ENCODE data around the gene TTC21A. TPM values are rescaled to one million over a fixed set of nuclear protein-coding genes. Genes with fewer than 3 reads are reported as not detected.

TTC21A gene
- total RNA-seq, 6 donors from 2014 or later = 7.4 to 52.4 (median 14.3) TPM

DNA sequence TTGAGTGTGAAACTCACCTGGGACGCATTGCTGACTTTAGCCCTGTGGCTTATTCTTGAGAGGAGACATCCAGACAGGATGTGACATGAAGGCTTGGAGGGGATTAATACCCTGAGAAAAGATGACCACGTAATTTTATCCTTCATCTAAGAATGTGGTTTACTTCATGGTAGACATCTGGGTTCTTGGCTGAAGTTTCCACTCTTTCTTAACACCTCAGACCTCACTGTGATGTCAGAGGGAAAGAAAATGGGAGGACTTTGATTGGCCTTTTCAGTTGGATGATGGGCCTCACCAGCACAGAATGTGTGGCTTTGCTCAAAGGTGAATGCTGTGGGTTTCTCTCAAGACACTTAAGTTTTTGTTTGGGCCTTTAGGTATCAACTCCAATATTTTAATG, 16.6 kb upstream of the TTC21A start:
- H3K4me3 ChIP-seq = no peak overlapping the region
- no peak for TF ChIP-seq POLR2AphosphoS5 (IDR thresholded peaks at IDR 0.05)
- TF ChIP-seq, protein P1, sequence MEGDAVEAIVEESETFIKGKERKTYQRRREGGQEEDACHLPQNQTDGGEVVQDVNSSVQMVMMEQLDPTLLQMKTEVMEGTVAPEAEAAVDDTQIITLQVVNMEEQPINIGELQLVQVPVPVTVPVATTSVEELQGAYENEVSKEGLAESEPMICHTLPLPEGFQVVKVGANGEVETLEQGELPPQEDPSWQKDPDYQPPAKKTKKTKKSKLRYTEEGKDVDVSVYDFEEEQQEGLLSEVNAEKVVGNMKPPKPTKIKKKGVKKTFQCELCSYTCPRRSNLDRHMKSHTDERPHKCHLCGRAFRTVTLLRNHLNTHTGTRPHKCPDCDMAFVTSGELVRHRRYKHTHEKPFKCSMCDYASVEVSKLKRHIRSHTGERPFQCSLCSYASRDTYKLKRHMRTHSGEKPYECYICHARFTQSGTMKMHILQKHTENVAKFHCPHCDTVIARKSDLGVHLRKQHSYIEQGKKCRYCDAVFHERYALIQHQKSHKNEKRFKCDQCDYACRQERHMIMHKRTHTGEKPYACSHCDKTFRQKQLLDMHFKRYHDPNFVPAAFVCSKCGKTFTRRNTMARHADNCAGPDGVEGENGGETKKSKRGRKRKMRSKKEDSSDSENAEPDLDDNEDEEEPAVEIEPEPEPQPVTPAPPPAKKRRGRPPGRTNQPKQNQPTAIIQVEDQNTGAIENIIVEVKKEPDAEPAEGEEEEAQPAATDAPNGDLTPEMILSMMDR (IDR thresholded peaks at IDR 0.05) = no peak
- TF ChIP-seq POLR2A (IDR thresholded peaks at IDR 0.05) = no peak
- no peak for TF ChIP-seq EP300 (IDR thresholded peaks at IDR 0.05)
- H3K27me3 ChIP-seq = no peaks in the 10 kb centered on the region
- WGBS, 2 donors = 88 to 96% methylated on average over 2 of the region's 2 CpGs
- no peak overlapping the region for H3K27ac ChIP-seq
- DNase-seq = no peak
- H3K9me3 ChIP-seq = no peaks in the 10 kb centered on the region
- no peaks in the 10 kb centered on the region for H3K4me1 ChIP-seq
- no peak for ATAC-seq (ENCODE audit: low FRiP score in 2 of 2)
- H3K36me3 ChIP-seq = peaks cover 30 to 96% (median 46%) of the 10 kb centered on the region in 4 donors

DNA sequence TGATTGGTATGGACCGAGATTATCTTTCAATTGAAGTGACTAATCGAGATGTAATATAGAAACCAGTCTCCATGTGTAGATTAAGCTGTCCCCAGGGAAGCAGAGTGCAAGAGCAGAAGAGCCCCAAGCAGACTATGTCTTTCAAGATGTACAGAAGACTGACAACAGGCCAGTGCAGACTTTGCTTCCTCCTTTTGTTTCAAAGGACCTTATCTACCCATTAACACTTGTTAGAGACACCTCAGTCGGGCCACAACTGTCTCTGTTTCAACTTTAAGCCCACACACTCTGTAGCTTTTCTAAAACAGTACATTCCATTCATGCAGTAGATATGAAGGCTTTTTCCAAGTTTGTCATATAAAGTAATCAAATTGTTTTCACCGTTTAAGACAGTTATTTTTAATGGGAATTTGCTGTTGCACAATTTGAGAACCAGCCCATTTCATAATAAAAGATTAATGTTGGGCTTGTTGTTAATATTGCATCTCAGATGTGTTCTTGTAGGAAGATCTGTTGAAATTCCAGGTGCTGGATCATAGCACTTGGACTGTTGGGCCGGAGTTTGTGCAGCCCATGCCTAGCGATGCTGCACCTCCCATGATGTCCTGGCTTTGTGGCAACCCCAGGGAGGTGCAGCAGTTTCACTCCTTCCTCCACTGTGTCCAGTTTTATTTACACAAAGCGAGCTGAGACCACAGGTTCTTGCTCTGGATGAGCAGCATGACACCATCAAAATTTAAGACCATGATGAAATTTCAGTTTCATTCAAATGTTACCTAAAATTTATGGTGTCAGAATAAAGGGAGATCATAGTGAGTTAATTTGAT, 12.4 kb upstream of the TTC21A start:
- no peak for ATAC-seq (ENCODE audit: low FRiP score in 2 of 2)
- peaks cover 25 to 99% (median 55%) of the 10 kb centered on the region in 4 donors for H3K36me3 ChIP-seq
- 82 to 89% methylated on average over 7 of the region's 7 CpGs for WGBS, 2 donors

DNA sequence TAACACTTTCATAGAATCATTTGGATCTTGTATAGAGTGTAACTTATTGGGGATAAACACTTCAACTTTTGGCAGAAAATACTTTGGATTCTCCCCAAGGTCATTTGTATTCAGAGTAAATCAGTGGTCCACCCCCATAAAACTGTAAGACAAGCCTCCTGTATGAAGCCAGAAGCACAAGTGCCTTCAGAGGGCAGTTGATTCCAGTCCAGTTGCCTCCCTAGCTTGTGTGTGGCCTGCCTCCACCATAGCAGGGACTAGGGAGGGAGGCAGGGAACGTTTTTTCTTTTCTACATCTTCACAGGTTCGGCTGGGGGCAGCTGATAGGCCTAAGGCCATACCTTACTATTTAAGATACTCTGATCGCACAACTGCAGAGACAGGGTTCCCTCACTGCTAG, 11.7 kb upstream of the TTC21A start:
- DNase-seq = no peak
- TF ChIP-seq POLR2AphosphoS5 (IDR thresholded peaks at IDR 0.05) = no peak
- TF ChIP-seq POLR2A (IDR thresholded peaks at IDR 0.05) = no peak
- TF ChIP-seq, protein P1 (IDR thresholded peaks at IDR 0.05) = no peak
- no peak for TF ChIP-seq EP300 (IDR thresholded peaks at IDR 0.05)
- no peaks in the 10 kb centered on the region for H3K27me3 ChIP-seq
- peaks cover 25 to 99% (median 61%) of the 10 kb centered on the region in 4 donors for H3K36me3 ChIP-seq
- peaks cover 0 to 2% (median 0%) of the 10 kb centered on the region in 4 donors for H3K4me1 ChIP-seq
- H3K4me3 ChIP-seq = no peak overlapping the region
- H3K9me3 ChIP-seq = no peaks in the 10 kb centered on the region
- 82 to 84% methylated on average over 3 of the region's 3 CpGs for WGBS, 2 donors
- no peak for ATAC-seq (ENCODE audit: low FRiP score in 2 of 2)
- no peak overlapping the region for H3K27ac ChIP-seq

More for the DNA sequence above, 12.4 kb upstream of the TTC21A start:
- Histone ChIP-seq H3K9me3 (no peaks in the 10 kb centered on the region), H3K27ac (no peak overlapping the region), H3K27me3 (no peaks in the 10 kb centered on the region), H3K4me1 (peaks cover 0 to 2% (median 0%) of the 10 kb centered on the region in 4 donors), H3K4me3 (no peak overlapping the region)
- DNase-seq = no peak
- TF ChIP-seq EP300 (IDR thresholded peaks at IDR 0.05) = no peak
- TF ChIP-seq, protein P1 (IDR thresholded peaks at IDR 0.05) = no peak
- no peak for TF ChIP-seq POLR2AphosphoS5 (IDR thresholded peaks at IDR 0.05)
- no peak for TF ChIP-seq POLR2A (IDR thresholded peaks at IDR 0.05)

DNA sequence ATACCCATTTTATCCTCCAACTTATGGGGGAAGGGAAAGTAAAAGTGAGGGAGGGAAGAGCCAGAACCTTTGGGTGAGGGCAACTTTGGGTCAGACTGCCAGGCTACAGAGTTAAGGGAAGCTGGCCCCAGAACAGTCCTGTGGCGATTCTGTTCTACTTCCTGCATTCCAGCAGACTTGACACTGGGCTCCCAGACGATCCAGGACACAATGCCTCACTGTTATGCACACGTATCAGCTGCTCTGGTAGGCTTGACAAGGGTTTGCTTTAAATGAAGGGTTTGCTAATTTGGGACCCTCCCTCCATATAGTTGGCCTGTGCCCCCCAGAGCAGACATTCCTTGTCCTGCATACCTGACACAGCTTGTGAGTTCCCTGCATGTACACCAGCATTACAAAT, 10.7 kb upstream of the TTC21A start:
- WGBS, 2 donors = 17 to 49% methylated on average over 1 to 3 of the region's 3 CpGs
- Histone ChIP-seq H3K36me3 (peaks cover 25 to 96% (median 61%) of the 10 kb centered on the region in 4 donors), H3K9me3 (no peaks in the 10 kb centered on the region), H3K27me3 (no peaks in the 10 kb centered on the region), H3K4me3 (no peak overlapping the region), H3K4me1 (peaks cover 0 to 8% (median 3%) of the 10 kb centered on the region in 4 donors), H3K27ac (peak overlapping the region in 2 of 4 donors; percentile 6 to 44)
- no peak for DNase-seq
- TF ChIP-seq POLR2A (IDR thresholded peaks at IDR 0.05) (no peak), POLR2AphosphoS5 (IDR thresholded peaks at IDR 0.05) (no peak), EP300 (IDR thresholded peaks at IDR 0.05) (no peak)
- TF ChIP-seq, protein P1 (IDR thresholded peaks at IDR 0.05) = no peak
- ATAC-seq (ENCODE audit: low FRiP score in 2 of 2) = no peak
